Panc1 (cell line): Measurements from ENCODE around the gene WNT10A. TPM values are rescaled to one million over a fixed set of nuclear protein-coding genes. Genes with fewer than 3 reads are reported as not detected.

Source experiments
- ATAC-seq: fragments of 200-7000 bp; cut with Tn5 transposase; 2 replicates; pipeline ENCODE4 v1.9.1; 2020; ENCODE audit warnings: mild to moderate bottlenecking, moderate library complexity
- BruUV-seq: library from RNA; stranded (reverse); fragments of 400-500 nt; replicated peaks from 2 replicates; lab custom pipeline; 2021; lab: Mats Ljungman, UMichigan
- CTCF ChIA-PET: fragments of 300-600 bp; sonication (Branson Sonifier 250); formaldehyde crosslinking; loops from one replicate; lab custom pipeline; 2022; ENCODE audit warnings: antibody characterized with exemption; lab: Charles Lee
- POLR2A ChIA-PET: fragments of 300-600 bp; sonication (Branson Sonifier 250); formaldehyde crosslinking; loops from one replicate; lab custom pipeline; 2022; ENCODE audit warnings: antibody characterized with exemption; lab: Charles Lee
- DNase-seq: peaks from one replicate; pipeline ENCODE4 v3.0.0-alpha.2; 2010; ENCODE audit warnings: low read depth, low spot score
- H3K27ac ChIP-seq: 2 replicates; pipeline ENCODE4 v1.5.1; 2011; ENCODE audit warnings: mild to moderate bottlenecking, low read length, inconsistent platforms
- H3K27me3 ChIP-seq: fragments of 200-500 bp; sonication (Bioruptor generic); 2 replicates; pipeline ENCODE4 v1.6.0; 2014; ENCODE audit warnings: low read length, inconsistent platforms; ENCODE audit not compliant: control insufficient read depth, insufficient read depth
- H3K36me3 ChIP-seq: fragments of 200-500 bp; sonication (Bioruptor generic); 2 replicates; pipeline ENCODE4 v1.5.1; 2014; ENCODE audit warnings: inconsistent platforms, mild to moderate bottlenecking, low read length, moderate library complexity; ENCODE audit not compliant: control insufficient read depth, insufficient read depth
- H3K4me1 ChIP-seq: 2 replicates; pipeline ENCODE4 v1.5.1; 2011; ENCODE audit warnings: inconsistent platforms, mild to moderate bottlenecking, low read length, moderate library complexity; ENCODE audit not compliant: control insufficient read depth, insufficient read depth
- H3K4me3 ChIP-seq, 2 experiments: 2 replicates each; pipeline ENCODE4 v1.5.1; 2011 to 2012; ENCODE audit warnings: low read depth in 2 of 2, low read length in 2 of 2, mild to moderate bottlenecking in 2 of 2, inconsistent platforms in 1 of 2, moderate library complexity in 1 of 2
- H3K9me3 ChIP-seq: fragments of 200-500 bp; sonication (Bioruptor generic); 2 replicates; pipeline ENCODE4 v1.5.1; 2014; ENCODE audit warnings: low read depth, mild to moderate bottlenecking, inconsistent platforms, low read length, moderate library complexity; ENCODE audit not compliant: control insufficient read depth, insufficient read depth
- POLR2AphosphoS5 ChIP-seq: IDR thresholded peaks from 2 replicates; pipeline ENCODE4 v1.6.1; 2012; ENCODE audit warnings: mild to moderate bottlenecking, low read depth, low read length, moderate library complexity
- SIN3A ChIP-seq: IDR thresholded peaks from 2 replicates; pipeline ENCODE4 v1.6.1; 2012; ENCODE audit warnings: low read depth, mild to moderate bottlenecking, low read length, moderate library complexity, borderline replicate concordance; ENCODE audit not compliant: insufficient read depth
- TCF7L2 ChIP-seq: IDR thresholded peaks from 2 replicates; pipeline ENCODE4 v1.6.1; 2011; ENCODE audit warnings: mild to moderate bottlenecking, low read depth, low read length, inconsistent platforms
- in situ Hi-C: cut with HindIII; loops from 2 replicates; pipeline ENCODE4 v1.10.0; 2016; ENCODE audit warnings: low sequenced_read_pairs, low pct_unique_long_range_greater_than_20kb
- intact Hi-C: fragments of 100-400 bp; cut with micrococcal nuclease; formaldehyde crosslinking; loops from one replicate; pipeline ENCODE4 v1.10.0; 2022; ENCODE audit not compliant: unreplicated experiment
- total RNA-seq: library from RNA; stranded (reverse); gene quantifications from one replicate; pipeline ENCODE4 v1.2.1, GENCODE V29; 2021; ENCODE audit not compliant: unreplicated experiment
- TF ChIP-seq, protein P1 (sequence below), 2 experiments: IDR thresholded peaks; 2 replicates each; pipeline ENCODE4 v1.6.1; 2011 to 2012; ENCODE audit warnings: low read depth in 2 of 2, control low read depth in 1 of 2, low read length in 1 of 2, mild to moderate bottlenecking in 1 of 2, moderate library complexity in 1 of 2; ENCODE audit not compliant: insufficient read depth in 1 of 2
- TF ChIP-seq, protein P2 (sequence below): fragments of 450-650 bp; IDR thresholded peaks from 2 replicates; pipeline ENCODE4 v1.5.1; 2017; ENCODE audit warnings: mild to moderate bottlenecking

WNT10A gene
- total RNA-seq, 1 experiment from 2014 or later, result 9.2 TPM

DNA sequence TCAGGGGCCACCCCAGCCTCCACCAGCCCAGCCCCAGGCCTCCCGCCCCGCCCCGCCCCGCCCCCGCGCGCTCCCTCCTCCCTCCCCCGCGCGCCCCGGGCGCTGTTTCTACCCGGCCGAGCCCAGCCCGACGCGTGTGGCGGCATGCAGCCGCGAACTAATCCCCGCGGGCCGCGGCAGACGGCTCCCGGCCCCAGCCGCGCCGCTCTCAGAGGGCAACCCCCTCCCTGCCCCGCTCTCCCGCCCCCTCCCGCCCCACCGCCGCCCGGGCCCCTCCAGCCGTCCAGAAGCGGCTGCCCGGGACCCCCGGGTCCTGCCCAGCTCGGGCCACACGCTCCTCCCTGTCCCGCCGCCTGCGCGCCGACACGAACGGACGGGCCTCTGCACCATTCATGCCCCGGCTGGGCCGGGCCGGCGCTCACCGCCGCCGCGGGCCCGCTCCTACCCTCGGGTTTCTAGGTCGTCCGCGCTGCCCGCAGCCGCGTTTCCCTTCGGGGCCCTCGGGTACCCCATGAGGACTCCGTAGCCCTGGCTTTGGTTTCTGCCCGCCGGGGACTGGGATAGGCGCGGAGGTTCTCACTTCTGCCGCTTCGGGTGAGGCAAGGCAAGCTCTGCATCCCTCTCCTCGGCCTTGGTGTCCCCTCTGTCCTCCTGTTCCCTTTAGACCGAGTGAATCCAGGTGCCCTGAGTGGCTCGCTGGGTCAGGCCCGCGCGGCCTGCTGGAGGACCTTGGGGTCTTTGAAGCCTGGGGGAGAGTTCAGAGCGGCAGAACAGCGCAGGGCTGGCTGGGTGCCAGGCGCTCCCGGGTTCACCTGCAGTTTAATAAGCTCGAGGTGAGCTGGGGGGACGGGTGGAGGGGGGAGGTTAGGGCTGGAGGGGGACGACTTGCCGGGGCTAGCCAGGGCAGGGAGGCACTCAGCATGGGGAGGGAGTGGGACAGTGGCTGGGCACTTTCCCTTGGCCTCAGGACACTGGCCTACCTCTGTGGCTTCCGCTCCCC, 3.1 kb downstream of the WNT10A start:
- no TSS peak for BruUV-seq
- H3K36me3 ChIP-seq, result no peaks in the 10 kb centered on the region
- ATAC-seq, result no peak
- peaks cover 22% of the 10 kb centered on the region for H3K4me1 ChIP-seq
- no peak overlapping the region for H3K27ac ChIP-seq
- in situ Hi-C loops, result no loop called here
- no peaks in the 10 kb centered on the region for H3K27me3 ChIP-seq
- TF ChIP-seq SIN3A, result no peak
- TF ChIP-seq POLR2AphosphoS5, result no peak
- TF ChIP-seq, protein P1, sequence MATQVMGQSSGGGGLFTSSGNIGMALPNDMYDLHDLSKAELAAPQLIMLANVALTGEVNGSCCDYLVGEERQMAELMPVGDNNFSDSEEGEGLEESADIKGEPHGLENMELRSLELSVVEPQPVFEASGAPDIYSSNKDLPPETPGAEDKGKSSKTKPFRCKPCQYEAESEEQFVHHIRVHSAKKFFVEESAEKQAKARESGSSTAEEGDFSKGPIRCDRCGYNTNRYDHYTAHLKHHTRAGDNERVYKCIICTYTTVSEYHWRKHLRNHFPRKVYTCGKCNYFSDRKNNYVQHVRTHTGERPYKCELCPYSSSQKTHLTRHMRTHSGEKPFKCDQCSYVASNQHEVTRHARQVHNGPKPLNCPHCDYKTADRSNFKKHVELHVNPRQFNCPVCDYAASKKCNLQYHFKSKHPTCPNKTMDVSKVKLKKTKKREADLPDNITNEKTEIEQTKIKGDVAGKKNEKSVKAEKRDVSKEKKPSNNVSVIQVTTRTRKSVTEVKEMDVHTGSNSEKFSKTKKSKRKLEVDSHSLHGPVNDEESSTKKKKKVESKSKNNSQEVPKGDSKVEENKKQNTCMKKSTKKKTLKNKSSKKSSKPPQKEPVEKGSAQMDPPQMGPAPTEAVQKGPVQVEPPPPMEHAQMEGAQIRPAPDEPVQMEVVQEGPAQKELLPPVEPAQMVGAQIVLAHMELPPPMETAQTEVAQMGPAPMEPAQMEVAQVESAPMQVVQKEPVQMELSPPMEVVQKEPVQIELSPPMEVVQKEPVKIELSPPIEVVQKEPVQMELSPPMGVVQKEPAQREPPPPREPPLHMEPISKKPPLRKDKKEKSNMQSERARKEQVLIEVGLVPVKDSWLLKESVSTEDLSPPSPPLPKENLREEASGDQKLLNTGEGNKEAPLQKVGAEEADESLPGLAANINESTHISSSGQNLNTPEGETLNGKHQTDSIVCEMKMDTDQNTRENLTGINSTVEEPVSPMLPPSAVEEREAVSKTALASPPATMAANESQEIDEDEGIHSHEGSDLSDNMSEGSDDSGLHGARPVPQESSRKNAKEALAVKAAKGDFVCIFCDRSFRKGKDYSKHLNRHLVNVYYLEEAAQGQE (IDR thresholded peaks at IDR 0.05; ENCODE audit: insufficient read depth in 1 of 2, low read depth in 2 of 2, low read length in 1 of 2), result no peak
- TF ChIP-seq, protein P2, sequence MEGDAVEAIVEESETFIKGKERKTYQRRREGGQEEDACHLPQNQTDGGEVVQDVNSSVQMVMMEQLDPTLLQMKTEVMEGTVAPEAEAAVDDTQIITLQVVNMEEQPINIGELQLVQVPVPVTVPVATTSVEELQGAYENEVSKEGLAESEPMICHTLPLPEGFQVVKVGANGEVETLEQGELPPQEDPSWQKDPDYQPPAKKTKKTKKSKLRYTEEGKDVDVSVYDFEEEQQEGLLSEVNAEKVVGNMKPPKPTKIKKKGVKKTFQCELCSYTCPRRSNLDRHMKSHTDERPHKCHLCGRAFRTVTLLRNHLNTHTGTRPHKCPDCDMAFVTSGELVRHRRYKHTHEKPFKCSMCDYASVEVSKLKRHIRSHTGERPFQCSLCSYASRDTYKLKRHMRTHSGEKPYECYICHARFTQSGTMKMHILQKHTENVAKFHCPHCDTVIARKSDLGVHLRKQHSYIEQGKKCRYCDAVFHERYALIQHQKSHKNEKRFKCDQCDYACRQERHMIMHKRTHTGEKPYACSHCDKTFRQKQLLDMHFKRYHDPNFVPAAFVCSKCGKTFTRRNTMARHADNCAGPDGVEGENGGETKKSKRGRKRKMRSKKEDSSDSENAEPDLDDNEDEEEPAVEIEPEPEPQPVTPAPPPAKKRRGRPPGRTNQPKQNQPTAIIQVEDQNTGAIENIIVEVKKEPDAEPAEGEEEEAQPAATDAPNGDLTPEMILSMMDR, result no peak
- no peak for TF ChIP-seq TCF7L2
- intact Hi-C loops, result no loop called here
- no peaks in the 10 kb centered on the region for H3K9me3 ChIP-seq
- no peak for DNase-seq
- CTCF ChIA-PET, result interaction anchor here (0.6 to 1.2 kb wide), 3 partner anchors 13 to 14 kb away, joined by 3 to 5 read pairs (median 4); no protein-coding TSS in a partner anchor
- POLR2A ChIA-PET, result no interaction called here
- H3K4me3 ChIP-seq, result no peak overlapping the region

DNA sequence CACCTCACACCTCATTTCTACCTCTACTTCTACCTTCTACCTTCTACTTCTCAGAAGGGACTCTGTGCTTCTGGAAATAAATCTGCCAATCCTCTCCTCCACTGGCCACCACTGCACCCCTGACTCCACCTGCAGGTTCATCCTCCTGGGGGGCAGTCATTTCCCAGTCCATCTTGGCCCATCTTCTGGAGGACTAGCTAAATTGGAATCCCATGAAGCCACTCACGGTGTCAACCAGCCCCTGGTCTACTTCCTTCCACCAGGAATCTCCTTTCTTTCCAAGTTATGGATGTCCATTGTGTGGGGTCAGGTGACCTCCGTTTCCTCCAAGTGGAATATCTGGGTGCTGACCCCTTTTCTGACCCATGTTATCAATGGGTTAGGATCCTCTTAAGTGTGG, 3.9 kb downstream of the WNT10A start:
- CTCF ChIA-PET, result interaction anchor here (1.2 to 1.7 kb wide), 2 partner anchors 8 to 14 kb away, joined by 4 to 6 read pairs; no protein-coding TSS in a partner anchor
- intact Hi-C loops (no loop called here), in situ Hi-C loops (no loop called here)
- POLR2A ChIA-PET, result no interaction called here
- BruUV-seq, result no TSS peak
- Histone ChIP-seq H3K4me3 (no peak overlapping the region), H3K4me1 (peaks cover 20% of the 10 kb centered on the region), H3K27ac (no peak overlapping the region), H3K27me3 (no peaks in the 10 kb centered on the region), H3K36me3 (no peaks in the 10 kb centered on the region), H3K9me3 (no peaks in the 10 kb centered on the region)
- DNase-seq (no peak), ATAC-seq (no peak)
- TF ChIP-seq, protein P1 (IDR thresholded peaks at IDR 0.05; ENCODE audit: insufficient read depth in 1 of 2, low read depth in 2 of 2, low read length in 1 of 2), result no peak
- TF ChIP-seq, protein P2, result no peak
- TF ChIP-seq POLR2AphosphoS5 (no peak), SIN3A (no peak), TCF7L2 (no peak)
